Panc1 (cell line): ENCODE measurements around the gene SLC6A20. TPM values are rescaled to one million over a fixed set of nuclear protein-coding genes. Genes with fewer than 3 reads are reported as not detected.

Experiments used
- ATAC-seq: fragments of 200-7000 bp; cut with Tn5 transposase; 2 replicates; pipeline ENCODE4 v1.9.1; 2020; ENCODE audit warnings: mild to moderate bottlenecking, moderate library complexity
- BruUV-seq: library from RNA; stranded (reverse); fragments of 400-500 nt; replicated peaks from 2 replicates; lab custom pipeline; 2021; lab: Mats Ljungman, UMichigan
- CTCF ChIA-PET: fragments of 300-600 bp; sonication (Branson Sonifier 250); formaldehyde crosslinking; loops from one replicate; lab custom pipeline; 2022; ENCODE audit warnings: antibody characterized with exemption; lab: Charles Lee
- POLR2A ChIA-PET: fragments of 300-600 bp; sonication (Branson Sonifier 250); formaldehyde crosslinking; loops from one replicate; lab custom pipeline; 2022; ENCODE audit warnings: antibody characterized with exemption; lab: Charles Lee
- DNase-seq: peaks from one replicate; pipeline ENCODE4 v3.0.0-alpha.2; 2010; ENCODE audit warnings: low read depth, low spot score
- H3K27ac ChIP-seq: 2 replicates; pipeline ENCODE4 v1.5.1; 2011; ENCODE audit warnings: mild to moderate bottlenecking, low read length, inconsistent platforms
- H3K27me3 ChIP-seq: fragments of 200-500 bp; sonication (Bioruptor generic); 2 replicates; pipeline ENCODE4 v1.6.0; 2014; ENCODE audit warnings: low read length, inconsistent platforms; ENCODE audit not compliant: control insufficient read depth, insufficient read depth
- H3K36me3 ChIP-seq: fragments of 200-500 bp; sonication (Bioruptor generic); 2 replicates; pipeline ENCODE4 v1.5.1; 2014; ENCODE audit warnings: inconsistent platforms, mild to moderate bottlenecking, low read length, moderate library complexity; ENCODE audit not compliant: control insufficient read depth, insufficient read depth
- H3K4me1 ChIP-seq: 2 replicates; pipeline ENCODE4 v1.5.1; 2011; ENCODE audit warnings: inconsistent platforms, mild to moderate bottlenecking, low read length, moderate library complexity; ENCODE audit not compliant: control insufficient read depth, insufficient read depth
- H3K4me3 ChIP-seq, 2 experiments: 2 replicates each; pipeline ENCODE4 v1.5.1; 2011 to 2012; ENCODE audit warnings: low read depth in 2 of 2, low read length in 2 of 2, mild to moderate bottlenecking in 2 of 2, inconsistent platforms in 1 of 2, moderate library complexity in 1 of 2
- H3K9me3 ChIP-seq: fragments of 200-500 bp; sonication (Bioruptor generic); 2 replicates; pipeline ENCODE4 v1.5.1; 2014; ENCODE audit warnings: low read depth, mild to moderate bottlenecking, inconsistent platforms, low read length, moderate library complexity; ENCODE audit not compliant: control insufficient read depth, insufficient read depth
- CTCF ChIP-seq: fragments of 450-650 bp; IDR thresholded peaks from 2 replicates; pipeline ENCODE4 v1.5.1; 2017; ENCODE audit warnings: mild to moderate bottlenecking
- POLR2AphosphoS5 ChIP-seq: IDR thresholded peaks from 2 replicates; pipeline ENCODE4 v1.6.1; 2012; ENCODE audit warnings: mild to moderate bottlenecking, low read depth, low read length, moderate library complexity
- REST ChIP-seq, 2 experiments: IDR thresholded peaks; 2 replicates each; pipeline ENCODE4 v1.6.1; 2011 to 2012; ENCODE audit warnings: low read depth in 2 of 2, control low read depth in 1 of 2, low read length in 1 of 2, mild to moderate bottlenecking in 1 of 2, moderate library complexity in 1 of 2; ENCODE audit not compliant: insufficient read depth in 1 of 2
- SIN3A ChIP-seq: IDR thresholded peaks from 2 replicates; pipeline ENCODE4 v1.6.1; 2012; ENCODE audit warnings: low read depth, mild to moderate bottlenecking, low read length, moderate library complexity, borderline replicate concordance; ENCODE audit not compliant: insufficient read depth
- TCF7L2 ChIP-seq: IDR thresholded peaks from 2 replicates; pipeline ENCODE4 v1.6.1; 2011; ENCODE audit warnings: mild to moderate bottlenecking, low read depth, low read length, inconsistent platforms
- in situ Hi-C: cut with HindIII; loops from 2 replicates; pipeline ENCODE4 v1.10.0; 2016; ENCODE audit warnings: low sequenced_read_pairs, low pct_unique_long_range_greater_than_20kb
- intact Hi-C: fragments of 100-400 bp; cut with micrococcal nuclease; formaldehyde crosslinking; loops from one replicate; pipeline ENCODE4 v1.10.0; 2022; ENCODE audit not compliant: unreplicated experiment
- total RNA-seq: library from RNA; stranded (reverse); gene quantifications from one replicate; pipeline ENCODE4 v1.2.1, GENCODE V29; 2021; ENCODE audit not compliant: unreplicated experiment

SLC6A20 gene
- total RNA-seq, 1 experiment from 2014 or later: 0.28 TPM

DNA sequence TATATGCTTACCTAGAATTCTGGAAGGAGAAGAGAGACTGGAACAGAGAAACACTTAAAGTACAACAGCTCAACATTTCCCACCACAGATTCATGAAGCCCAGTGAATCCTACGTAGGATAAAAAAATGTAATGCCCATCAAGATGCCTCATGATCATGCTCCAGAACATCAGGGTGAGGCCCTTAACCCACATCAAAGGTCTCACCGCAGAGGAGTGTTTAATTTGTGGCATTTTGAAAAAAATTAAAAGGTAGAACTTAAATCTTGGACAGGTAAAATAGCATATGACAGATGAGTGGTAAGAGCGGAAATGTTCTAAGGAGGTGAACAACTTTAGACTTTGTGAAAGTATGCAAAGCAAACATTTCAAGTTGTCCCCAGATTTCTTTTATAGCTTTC lies 9.7 kb upstream of the SLC6A20 start:
- ChIA-PET POLR2A (no interaction called here), CTCF (no interaction called here)
- no peaks in the 10 kb centered on the region for H3K4me1 ChIP-seq
- H3K27me3 ChIP-seq: no peaks in the 10 kb centered on the region
- no peak for ATAC-seq
- no peak overlapping the region for H3K27ac ChIP-seq
- no TSS peak for BruUV-seq
- in situ Hi-C loops: no loop called here
- no peak overlapping the region for H3K4me3 ChIP-seq
- intact Hi-C loops: no loop called here
- no peak for TF ChIP-seq CTCF
- TF ChIP-seq REST (IDR thresholded peaks at IDR 0.05; ENCODE audit: insufficient read depth in 1 of 2, low read depth in 2 of 2, low read length in 1 of 2): no peak
- TF ChIP-seq POLR2AphosphoS5: no peak
- TF ChIP-seq TCF7L2: no peak
- TF ChIP-seq SIN3A: no peak
- no peak for DNase-seq
- no peaks in the 10 kb centered on the region for H3K9me3 ChIP-seq
- H3K36me3 ChIP-seq: no peaks in the 10 kb centered on the region

- no peak for ATAC-seq
- BruUV-seq: no TSS peak
- CTCF ChIA-PET: no interaction called here
- in situ Hi-C loops (no loop called here), intact Hi-C loops (no loop called here)
- POLR2A ChIA-PET: no interaction called here
- Histone ChIP-seq H3K4me1 (no peaks in the 10 kb centered on the region), H3K27me3 (no peaks in the 10 kb centered on the region), H3K27ac (no peak overlapping the region), H3K9me3 (no peaks in the 10 kb centered on the region), H3K36me3 (no peaks in the 10 kb centered on the region), H3K4me3 (no peak overlapping the region)
- no peak for DNase-seq
- TF ChIP-seq CTCF (no peak), TCF7L2 (no peak), REST (IDR thresholded peaks at IDR 0.05; ENCODE audit: insufficient read depth in 1 of 2, low read depth in 2 of 2, low read length in 1 of 2) (no peak), POLR2AphosphoS5 (no peak), SIN3A (no peak)
Measured at GRCh38 chr3:45803252-45803935, 7.1 kb upstream of the SLC6A20 start.
